ENCODE results near the gene ST3GAL2.

Gene ST3GAL2

GRCh38 chr16:70434484-70435260 lies 4.2 kb downstream of the ST3GAL2 start:
- DNase-seq (ENCODE audit: low read depth): no peak
- TF ChIP-seq CTCF (IDR thresholded peaks at IDR 0.05; ENCODE audit: insufficient read depth, low read depth, low read length, missing control alignments): no peak
- no peak overlapping the region for H3K4me3 ChIP-seq (ENCODE audit: low read length)

- no peak for TF ChIP-seq CTCF (IDR thresholded peaks at IDR 0.05; ENCODE audit: insufficient read depth, low read depth, low read length, missing control alignments)
- no peak overlapping the region for H3K4me3 ChIP-seq (ENCODE audit: low read length)
- peak; percentile 24 for DNase-seq (ENCODE audit: low read depth)
These were observed 5.3 kb downstream of the ST3GAL2 start for GRCh38 chr16:70433458-70434103.

- H3K4me3 ChIP-seq (ENCODE audit: low read length): no peak overlapping the region
- no peak for DNase-seq (ENCODE audit: low read depth)
- no peak for TF ChIP-seq CTCF (IDR thresholded peaks at IDR 0.05; ENCODE audit: insufficient read depth, low read depth, low read length, missing control alignments)
These were observed 6.0 kb downstream of the ST3GAL2 start for GRCh38 chr16:70432723-70433457.

- no peak for TF ChIP-seq CTCF (IDR thresholded peaks at IDR 0.05; ENCODE audit: insufficient read depth, low read depth, low read length, missing control alignments)
- no peak overlapping the region for H3K4me3 ChIP-seq (ENCODE audit: low read length)
- no peak for DNase-seq (ENCODE audit: low read depth)
These were observed 6.6 kb downstream of the ST3GAL2 start for GRCh38 chr16:70432356-70432722.

- peak; percentile 30 for DNase-seq (ENCODE audit: low read depth)
- H3K4me3 ChIP-seq (ENCODE audit: low read length): no peak overlapping the region
These were observed 8.0 kb downstream of the ST3GAL2 start for GRCh38 chr16:70430667-70431536.

More at GRCh38 chr16:70430667-70431536, 8.0 kb downstream of the ST3GAL2 start:
- no peak for TF ChIP-seq CTCF (IDR thresholded peaks at IDR 0.05; ENCODE audit: insufficient read depth, low read depth, low read length, missing control alignments)
